Measurements from ENCODE around the gene RHBDF1.
A peak's percentile ranks its signal among the peaks of the same experiment; 100 is the strongest.

- TF ChIP-seq POLR2AphosphoS5 (IDR thresholded peaks at IDR 0.05) (no peak), CTCF (IDR thresholded peaks at IDR 0.05) (peak; percentile 42 to 61 (median 44)), POLR2A (IDR thresholded peaks at IDR 0.05; ENCODE audit: low read depth) (no peak)
These were observed 45.2 kb upstream of the RHBDF1 start for GRCh38 chr16:117379-118365.

All from esophagus muscularis mucosa (tissue), 3 donors.